HK-2 (cell line): ENCODE measurements around the gene C1QTNF5.

ENCODE experiments used
- DNase-seq: peaks from one replicate; pipeline ENCODE4 v3.0.0-alpha.2; 2018; ENCODE audit not compliant: unreplicated experiment

C1QTNF5 gene

DNA sequence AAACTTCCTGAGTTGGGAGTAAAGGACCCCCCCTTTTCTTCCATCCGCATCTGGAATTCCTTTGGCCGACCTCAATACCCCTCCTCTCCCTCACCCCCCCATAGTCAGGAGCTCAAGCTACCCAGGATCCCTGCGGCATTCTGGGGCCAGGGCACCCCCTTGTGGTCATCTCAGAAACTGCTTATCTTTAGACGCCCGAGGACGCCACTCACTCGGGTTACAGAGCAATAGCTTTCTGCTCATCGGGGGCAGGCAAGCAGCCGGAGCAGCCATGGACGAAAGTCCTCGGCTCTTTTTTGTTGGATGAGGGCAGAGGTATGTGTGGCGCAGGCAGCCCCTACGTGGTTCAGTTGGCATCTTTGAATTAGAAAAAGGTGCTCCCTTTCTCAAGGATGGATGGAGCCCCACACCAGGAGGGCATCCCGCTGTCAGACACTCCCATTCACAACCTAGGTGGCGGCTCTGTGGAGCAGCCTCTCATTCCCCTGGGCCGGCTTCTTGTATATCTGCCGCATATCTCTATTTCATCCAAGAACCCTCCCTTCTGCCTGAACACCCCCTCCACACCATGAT lies 2.3 kb downstream of the C1QTNF5 start:
- DNase-seq = peak; percentile 74

DNA sequence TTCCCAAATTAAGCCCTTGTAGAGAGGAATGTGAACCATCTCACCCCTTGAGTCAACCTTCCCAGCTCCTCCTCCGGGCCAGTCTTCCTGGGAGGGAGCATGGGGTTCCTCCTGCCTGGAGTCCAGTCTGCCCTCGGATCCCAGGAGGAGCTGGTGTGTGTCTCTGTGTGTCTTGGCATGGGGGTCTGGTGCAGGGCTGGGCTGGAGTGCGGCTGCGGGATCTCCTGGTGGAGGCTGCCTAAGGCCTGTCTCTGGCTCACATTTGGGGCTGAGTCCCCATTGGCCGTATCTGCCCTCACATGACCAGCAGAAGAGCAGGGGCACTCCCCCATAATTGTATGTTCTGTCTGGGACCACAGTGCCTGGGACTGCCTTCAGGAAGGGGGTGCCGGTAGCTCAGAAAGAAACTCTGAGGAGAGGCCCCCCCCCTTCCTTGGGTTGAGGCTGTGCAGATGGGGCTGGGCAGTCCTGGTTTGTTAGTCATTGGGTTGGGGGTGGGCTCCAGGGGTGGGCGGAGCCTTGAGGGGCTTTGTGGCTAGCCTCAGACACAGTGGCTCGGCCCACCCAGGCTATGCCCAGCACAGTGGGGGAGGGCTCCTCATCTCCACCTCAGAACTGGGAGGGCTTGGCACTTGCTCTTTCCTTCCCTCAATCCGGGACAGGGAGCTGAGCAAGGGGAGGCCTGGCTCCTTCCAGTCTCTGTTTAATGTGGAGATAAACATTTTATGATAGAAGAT lies 2.9 kb downstream of the C1QTNF5 start:
- peak; percentile 47 for DNase-seq

DNA sequence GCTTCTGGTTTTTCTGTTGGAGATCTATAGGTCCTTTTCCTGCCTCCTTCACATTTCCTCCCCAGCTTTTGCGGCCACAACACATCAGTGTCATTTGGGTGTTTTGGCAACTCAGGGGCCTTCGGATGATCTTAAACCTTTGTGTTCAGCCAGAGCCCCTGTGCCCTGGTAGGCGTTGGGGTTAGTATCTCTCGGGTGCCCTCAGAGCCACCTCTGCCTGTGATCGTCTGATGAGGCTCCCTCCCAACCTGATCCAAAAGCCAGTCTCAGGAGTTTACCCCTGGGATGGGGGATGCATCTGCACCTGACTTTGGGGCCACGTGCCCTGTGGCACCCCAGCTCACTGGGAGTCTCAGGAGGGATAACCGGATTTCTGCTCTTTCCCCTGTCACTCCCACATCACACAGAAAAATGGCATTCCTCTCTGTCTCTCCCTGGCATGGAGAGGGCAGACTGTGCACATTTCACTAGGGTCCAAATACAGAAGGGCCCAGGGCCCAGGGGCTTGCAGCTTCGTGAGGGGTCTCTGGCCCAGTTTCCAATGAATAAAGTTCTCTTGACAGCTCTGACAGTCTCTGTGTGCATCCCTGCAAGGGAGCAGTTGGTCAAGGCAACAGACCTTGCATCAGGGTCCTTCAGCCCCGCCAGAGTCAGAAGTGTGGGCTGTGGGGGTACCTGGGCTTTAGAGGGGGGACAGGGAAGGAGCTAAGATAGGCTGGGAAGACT lies 3.8 kb downstream of the C1QTNF5 start:
- DNase-seq = no peak

GRCh38 chr11:119335655-119336543 lies 4.8 kb downstream of the C1QTNF5 start:
- DNase-seq = no peak

DNA sequence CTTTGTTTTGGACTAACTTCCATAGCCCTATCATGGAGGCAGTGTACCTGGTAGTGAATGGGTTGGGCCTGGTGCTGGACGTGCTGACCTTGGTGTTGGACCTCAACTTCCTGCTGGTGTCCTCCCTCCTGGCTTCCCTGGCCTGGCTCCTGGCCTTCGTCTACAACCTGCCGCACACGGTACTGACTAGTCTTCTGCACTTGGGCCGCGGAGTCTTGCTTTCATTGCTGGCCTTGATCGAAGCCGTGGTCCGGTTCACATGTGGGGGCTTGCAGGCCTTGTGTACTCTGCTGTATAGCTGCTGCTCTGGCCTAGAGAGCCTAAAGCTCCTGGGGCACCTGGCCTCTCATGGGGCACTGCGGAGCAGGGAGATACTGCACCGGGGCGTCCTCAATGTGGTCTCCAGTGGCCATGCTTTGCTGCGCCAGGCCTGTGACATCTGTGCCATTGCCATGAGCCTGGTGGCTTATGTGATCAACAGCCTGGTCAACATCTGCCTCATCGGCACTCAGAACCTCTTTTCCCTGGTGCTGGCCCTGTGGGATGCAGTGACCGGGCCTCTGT lies 5.5 kb downstream of the C1QTNF5 start:
- DNase-seq = no peak

DNA sequence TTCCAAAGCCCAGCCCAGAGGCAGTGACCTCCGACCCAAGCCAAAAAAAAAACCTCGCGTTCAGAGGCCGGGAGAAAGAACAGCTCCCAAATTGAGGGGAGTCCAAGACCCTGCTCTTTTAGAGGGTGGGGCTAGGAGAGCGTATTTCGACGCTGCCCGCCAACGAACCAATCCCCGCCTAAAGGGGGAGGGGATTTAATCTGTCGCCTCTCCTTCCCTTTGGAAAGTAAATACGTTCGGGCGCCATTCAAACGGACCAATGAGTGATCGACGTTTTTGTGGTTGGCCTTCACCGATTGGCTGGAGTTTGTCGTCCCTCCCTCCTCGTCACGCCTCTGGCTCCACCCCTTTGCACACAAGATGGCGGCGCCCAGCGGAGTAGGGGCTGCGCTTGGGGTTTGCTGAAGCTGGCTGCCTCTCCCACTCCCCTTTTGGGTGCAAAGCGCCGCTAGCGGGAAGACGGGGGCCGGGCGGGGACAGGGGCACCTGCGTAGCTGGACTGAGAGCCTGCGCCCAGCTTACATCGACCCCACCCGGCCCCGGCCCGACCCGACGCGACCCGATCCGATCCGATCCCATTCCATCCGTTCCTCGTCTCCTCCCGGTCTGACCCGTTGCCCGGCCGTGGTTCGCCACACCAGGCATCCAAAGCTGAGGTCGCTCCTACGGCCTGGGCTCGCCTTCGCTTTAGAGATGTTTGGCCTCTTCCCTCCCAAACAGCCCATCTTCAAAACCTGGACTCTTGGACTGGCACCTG lies 6.3 kb downstream of the C1QTNF5 start, which contains the start of gene RNF26:
Gene RNF26, plus strand, starts transcription at position 354 of the 757 bp plus-strand sequence. CDS start 596 bp downstream, outside the sequence.
- peak; percentile 86 for DNase-seq

- no peak for DNase-seq
These were observed 8.4 kb downstream of the C1QTNF5 start for GRCh38 chr11:119332111-119332765.

DNA sequence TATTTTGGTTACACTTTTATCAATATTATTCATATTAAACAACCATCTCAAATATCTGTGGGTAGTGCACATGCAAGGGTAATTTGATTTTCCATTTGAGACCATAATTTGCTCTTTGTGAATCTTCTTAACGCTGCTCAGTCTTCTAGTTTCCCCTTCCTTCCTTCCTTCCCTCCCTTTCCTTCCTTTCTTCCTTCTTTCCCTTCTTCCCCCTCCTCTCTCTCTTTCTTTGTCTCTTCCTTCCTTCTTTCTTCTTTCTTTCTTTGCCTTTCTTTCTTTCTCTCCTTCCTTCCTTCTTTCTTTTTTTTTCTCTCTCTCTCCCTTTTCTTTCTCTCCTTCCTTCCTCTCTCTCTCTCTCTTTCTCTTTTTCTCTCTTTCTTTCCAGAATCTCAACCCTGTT lies 10.4 kb downstream of the C1QTNF5 start:
- no peak for DNase-seq

- DNase-seq = no peak
These were observed 11.4 kb downstream of the C1QTNF5 start for GRCh38 chr11:119329320-119329719.

GRCh38 chr11:119324189-119324588 lies 16.5 kb downstream of the C1QTNF5 start:
- DNase-seq = no peak

- peak; percentile 70 for DNase-seq
These were observed 17.1 kb downstream of the C1QTNF5 start for GRCh38 chr11:119323532-119324033.

DNA sequence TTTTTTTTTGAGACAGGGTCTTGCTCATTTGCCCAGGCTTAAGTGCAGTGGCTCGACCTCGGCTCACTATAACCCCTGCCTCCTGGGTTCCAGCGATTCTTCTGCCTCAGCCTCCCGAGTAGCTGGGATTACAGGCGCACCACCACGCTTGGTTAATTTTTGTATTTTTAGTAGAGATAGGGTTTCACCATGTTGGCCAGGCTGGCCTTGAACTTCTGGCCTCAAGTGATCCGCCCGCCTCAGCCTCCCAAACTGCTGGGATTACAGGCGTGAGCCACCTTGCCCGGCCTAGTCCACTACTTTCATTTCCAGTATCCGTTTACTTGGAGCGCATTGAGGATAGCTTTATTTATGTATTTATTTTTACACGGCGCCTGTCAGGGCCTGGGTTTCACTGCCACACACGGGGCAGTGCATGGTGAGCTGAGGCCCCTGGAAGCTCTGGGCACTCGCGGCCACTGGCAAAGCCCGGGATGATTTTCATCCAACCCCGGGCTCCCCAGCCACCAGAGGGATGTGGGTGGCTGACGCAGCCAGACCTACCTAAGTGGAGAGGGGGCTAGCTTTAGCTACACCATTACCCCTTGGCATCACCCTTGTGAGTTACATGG lies 17.7 kb downstream of the C1QTNF5 start:
- DNase-seq = no peak

DNA sequence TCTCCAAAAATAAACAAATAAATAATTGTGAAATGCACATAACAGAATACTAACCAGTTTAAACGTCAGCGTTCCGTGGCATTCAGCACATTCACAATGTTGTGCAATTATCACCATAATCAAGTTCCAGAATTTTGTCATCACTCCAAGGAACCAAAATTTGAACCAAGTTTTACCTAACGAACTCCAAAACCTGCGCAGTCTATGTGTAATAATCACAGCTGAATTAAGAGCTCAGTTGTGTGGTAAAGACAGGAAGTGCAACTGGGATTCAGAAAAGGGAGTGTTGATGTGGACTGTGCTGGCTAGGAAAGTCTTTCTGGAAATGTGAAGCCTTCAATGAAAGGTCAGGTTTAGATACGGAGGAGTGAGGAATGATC lies 18.3 kb downstream of the C1QTNF5 start:
- DNase-seq = no peak

GRCh38 chr11:119320776-119321524 lies 19.7 kb downstream of the C1QTNF5 start:
- DNase-seq = no peak

- no peak for DNase-seq
These were observed 20.4 kb downstream of the C1QTNF5 start for GRCh38 chr11:119320240-119320775.

DNA sequence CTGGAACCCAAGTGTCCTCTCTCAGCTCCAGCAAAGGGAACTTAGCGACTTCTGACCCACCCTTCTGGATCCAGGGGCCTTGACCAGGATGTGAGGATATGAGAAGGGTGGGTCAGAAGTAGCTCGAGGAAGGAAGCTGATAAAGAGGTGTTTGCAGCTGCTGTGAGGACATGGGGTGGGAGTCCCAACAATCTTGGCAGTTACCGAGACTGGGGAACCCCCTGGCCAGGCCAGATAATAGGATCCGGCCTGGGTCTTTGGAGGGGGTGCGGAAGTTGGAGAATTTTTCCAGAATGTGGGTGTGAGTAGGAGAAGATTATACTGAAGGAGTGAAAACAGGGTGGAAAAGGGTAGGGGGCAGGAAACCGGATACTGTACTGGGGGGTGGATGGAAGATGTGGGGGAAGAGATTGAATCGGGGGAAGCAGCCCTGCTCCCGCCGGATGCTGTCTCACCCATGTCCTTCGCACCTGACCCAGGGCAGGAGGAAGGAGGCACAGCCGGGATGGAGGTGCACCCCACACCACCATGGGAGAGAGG lies 20.9 kb downstream of the C1QTNF5 start:
- DNase-seq = no peak

DNA sequence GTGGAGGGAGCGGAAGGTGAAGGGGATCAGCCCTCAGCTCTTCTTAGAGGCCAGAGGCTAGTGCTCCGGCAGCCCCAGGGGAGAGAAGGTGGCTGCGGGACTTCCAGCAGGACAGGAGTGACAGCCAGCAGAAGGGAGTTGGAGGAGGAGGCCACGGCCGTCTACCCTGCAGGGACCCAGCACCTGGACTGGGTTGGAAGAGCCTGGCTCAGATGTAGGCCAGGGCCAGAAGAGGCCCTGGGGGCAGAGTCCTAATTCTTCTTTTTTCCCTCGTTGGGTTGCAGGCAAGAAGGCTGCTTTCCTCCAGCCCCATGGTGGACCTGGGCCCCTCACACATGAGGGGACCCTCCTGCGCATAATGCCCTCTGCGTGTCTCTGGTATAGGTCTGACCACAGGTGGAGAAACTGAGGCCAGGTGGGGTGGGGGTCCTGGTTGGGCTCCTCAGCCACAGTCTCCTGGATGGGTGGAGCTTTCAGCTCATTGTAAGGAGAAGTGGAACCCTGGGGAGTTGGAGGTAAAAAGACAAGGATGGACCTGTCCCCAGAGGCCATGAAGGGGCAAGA lies 21.5 kb downstream of the C1QTNF5 start:
- no peak for DNase-seq
